Hepatocyte (in vitro differentiated cells): ENCODE data around the gene PTPN6. TPM values are rescaled to one million over a fixed set of nuclear protein-coding genes. Genes with fewer than 3 reads are reported as not detected.

Experiments used
- DNase-seq: peaks from one replicate; pipeline ENCODE4 v3.0.0-alpha.2; 2016; ENCODE audit warnings: low spot score
- H2AFZ ChIP-seq: fragments of 200-600 bp; sonication (generic); 2 replicates; pipeline ENCODE4 v1.6.0; 2016; ENCODE audit warnings: antibody characterized with exemption, mild to moderate bottlenecking
- H3K27ac ChIP-seq: fragments of 200-600 bp; sonication (generic); 2 replicates; pipeline ENCODE4 v1.5.1; 2016; ENCODE audit warnings: mild to moderate bottlenecking
- H3K27me3 ChIP-seq: fragments of 200-600 bp; sonication (generic); 2 replicates; pipeline ENCODE4 v1.6.1; 2016
- H3K36me3 ChIP-seq: fragments of 200-600 bp; sonication (generic); replicated peaks from 2 replicates; pipeline ENCODE4 v1.5.1; 2016; ENCODE audit warnings: low read depth; ENCODE audit not compliant: insufficient read depth
- H3K4me1 ChIP-seq: fragments of 200-600 bp; sonication (generic); 2 replicates; pipeline ENCODE4 v1.5.1; 2016; ENCODE audit warnings: mild to moderate bottlenecking, moderate library complexity; ENCODE audit not compliant: insufficient read depth
- H3K4me2 ChIP-seq: fragments of 200-600 bp; sonication (generic); 2 replicates; pipeline ENCODE4 v1.6.0; 2016
- H3K4me3 ChIP-seq: fragments of 200-600 bp; sonication (generic); 2 replicates; pipeline ENCODE4 v1.5.1; 2016; ENCODE audit warnings: mild to moderate bottlenecking
- H3K79me2 ChIP-seq: fragments of 200-600 bp; sonication (generic); 2 replicates; pipeline ENCODE4 v1.6.0; 2017; ENCODE audit warnings: mild to moderate bottlenecking
- H3K9me2 ChIP-seq: fragments of 200-600 bp; sonication (generic); replicated peaks from 2 replicates; pipeline ENCODE4 v1.6.0; 2017; ENCODE audit warnings: mild to moderate bottlenecking; ENCODE audit not compliant: insufficient read depth
- H3K9me3 ChIP-seq: fragments of 200-600 bp; sonication (generic); 2 replicates; pipeline ENCODE4 v1.5.1; 2016; ENCODE audit warnings: low read depth, mild to moderate bottlenecking
- H4K20me1 ChIP-seq: fragments of 200-600 bp; sonication (generic); 2 replicates; pipeline ENCODE4 v1.6.0; 2016; ENCODE audit warnings: mild to moderate bottlenecking; ENCODE audit not compliant: insufficient read depth, poor library complexity, severe bottlenecking
- CTCF ChIP-seq: fragments of 200-600 bp; sonication (generic); IDR thresholded peaks from 2 replicates; pipeline ENCODE4 v1.5.1; 2016; ENCODE audit warnings: antibody characterized with exemption, mild to moderate bottlenecking; ENCODE audit not compliant: poor library complexity
- EZH2 ChIP-seq: fragments of 200-600 bp; sonication (generic); IDR thresholded peaks from 2 replicates; pipeline ENCODE4 v1.6.1; 2016; ENCODE audit warnings: antibody characterized with exemption, mild to moderate bottlenecking, borderline replicate concordance
- EZH2phosphoT487 ChIP-seq: fragments of 200-600 bp; sonication (generic); IDR thresholded peaks from one replicate; pipeline ENCODE4 v1.6.1; 2018; ENCODE audit warnings: antibody characterized with exemption, mild to moderate bottlenecking, low read depth, moderate library complexity; ENCODE audit not compliant: unreplicated experiment, severe bottlenecking
- WGBS: methylation state at CpG from one replicate; pipeline ENCODE4 v1.1.6; 2016; ENCODE audit warnings: low lambda C conversion rate; ENCODE audit errors: missing lambda C conversion rate; 5-methylcytosine and 5-hydroxymethylcytosine counted together
- polyA plus RNA-seq: library from polyadenylated mRNA; unstranded; fragments of >200 nt; fragmentation: Nextera tagmentation; extraction: Ambion mirVana; gene quantifications from 2 replicates; pipeline ENCODE4 v1.2.1, GENCODE V29; 2016
- total RNA-seq: library from RNA; depleted of rRNA; stranded (reverse); fragments of >200 nt; gene quantifications from 2 replicates; pipeline ENCODE4 v1.2.3, GENCODE V29; 2014

Gene PTPN6
- total and polyA plus RNA-seq, 2 experiments from 2014 or later, result 14.5 to 20.8 TPM

GRCh38 chr12:6980740-6981139 lies 29.6 kb downstream of the PTPN6 start:
- TF ChIP-seq EZH2phosphoT487 (no peak), EZH2 (no peak), CTCF (no peak)
- Histone ChIP-seq H3K79me2 (peaks cover 4% of the 10 kb centered on the region), H3K36me3 (peaks cover 3% of the 10 kb centered on the region), H3K4me2 (peak overlapping the region; percentile 50), H2AFZ (no peak overlapping the region), H3K4me1 (peaks cover 27% of the 10 kb centered on the region), H3K27ac (peak overlapping the region; percentile 92), H4K20me1 (no peaks in the 10 kb centered on the region), H3K9me2 (no peaks in the 10 kb centered on the region), H3K27me3 (no peaks in the 10 kb centered on the region), H3K9me3 (no peaks in the 10 kb centered on the region), H3K4me3 (no peak overlapping the region)
- no peak for DNase-seq

DNA sequence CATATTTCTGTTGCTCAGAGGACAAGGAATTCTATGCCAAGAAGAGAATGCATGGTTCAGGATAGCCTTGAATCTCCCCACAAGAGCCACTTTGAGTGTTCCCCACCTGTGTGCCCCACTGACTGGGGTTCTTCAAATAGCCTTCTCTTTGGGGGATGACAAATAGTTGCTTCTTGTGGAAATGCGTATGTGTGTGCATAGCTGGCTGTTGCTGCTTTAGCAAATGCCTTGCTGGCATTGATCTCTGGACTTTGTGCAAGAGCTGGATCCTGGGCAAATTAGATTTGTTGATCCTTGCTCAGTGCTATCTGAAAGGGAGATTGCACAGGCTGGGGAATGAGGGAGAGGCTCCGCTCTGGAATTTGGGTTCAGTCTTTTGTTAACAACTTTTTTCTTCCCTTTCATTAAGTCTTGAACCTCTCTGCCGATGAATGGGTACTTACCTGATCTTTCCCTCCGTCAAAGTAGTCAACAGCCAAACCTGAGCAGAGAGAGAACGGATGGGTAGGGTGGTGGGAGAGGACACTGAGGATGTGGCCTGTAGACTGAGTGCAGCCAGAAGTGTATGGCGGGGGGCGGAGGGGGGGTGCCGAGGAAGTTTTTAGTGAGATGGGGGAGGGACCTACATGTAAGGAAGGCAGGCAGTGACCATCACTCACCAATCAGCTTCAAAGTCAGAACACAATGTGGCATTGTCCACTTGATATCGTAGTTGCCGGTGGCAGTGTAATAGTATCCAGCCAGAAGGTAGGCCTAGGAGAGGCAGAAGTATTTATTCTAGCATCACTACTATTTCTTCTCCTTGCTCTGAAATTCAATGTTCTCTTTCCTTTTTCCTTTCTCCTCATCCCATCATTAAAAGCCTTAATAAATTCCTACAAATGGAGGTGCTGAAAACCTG lies 30.2 kb downstream of the PTPN6 start:
- TF ChIP-seq EZH2phosphoT487, result no peak
- TF ChIP-seq EZH2, result no peak
- TF ChIP-seq CTCF, result no peak
- H3K9me2 ChIP-seq, result no peaks in the 10 kb centered on the region
- H3K4me3 ChIP-seq, result no peak overlapping the region
- H3K79me2 ChIP-seq, result peaks cover 4% of the 10 kb centered on the region
- H3K4me2 ChIP-seq, result peak overlapping the region; percentile 50
- peak; percentile 63 for DNase-seq
- H3K36me3 ChIP-seq, result peaks cover 3% of the 10 kb centered on the region
- H3K4me1 ChIP-seq, result peaks cover 27% of the 10 kb centered on the region
- 67% methylated on average over 7 of the region's 10 CpGs for WGBS
- no peaks in the 10 kb centered on the region for H3K9me3 ChIP-seq
- H3K27ac ChIP-seq, result peak overlapping the region; percentile 92
- no peaks in the 10 kb centered on the region for H4K20me1 ChIP-seq
- no peaks in the 10 kb centered on the region for H3K27me3 ChIP-seq
- H2AFZ ChIP-seq, result no peak overlapping the region

DNA sequence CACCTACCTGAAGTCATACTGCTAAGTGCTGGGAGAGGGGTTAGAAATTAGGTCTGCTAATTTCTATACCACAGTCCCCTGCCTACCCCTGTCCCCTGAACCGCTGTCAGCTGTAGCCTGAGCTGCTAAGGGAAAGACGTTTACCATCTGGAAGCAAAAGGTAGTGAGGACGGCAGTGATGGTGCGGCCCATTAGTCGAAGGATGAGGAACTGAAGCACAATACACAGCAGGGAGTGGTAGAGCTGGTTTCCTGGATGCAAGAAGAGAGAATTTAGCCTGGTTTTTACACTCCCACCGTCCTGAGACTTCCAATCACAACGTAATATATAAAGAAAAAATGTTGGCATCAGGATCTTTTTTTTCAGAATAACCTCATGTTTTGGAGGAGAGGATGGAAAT lies 31.4 kb downstream of the PTPN6 start:
- 92% methylated on average over 7 of the region's 7 CpGs for WGBS
- peaks cover 4% of the 10 kb centered on the region for H3K79me2 ChIP-seq
- H3K9me2 ChIP-seq, result no peaks in the 10 kb centered on the region
- no peak overlapping the region for H3K4me3 ChIP-seq
- H2AFZ ChIP-seq, result no peak overlapping the region
- H4K20me1 ChIP-seq, result no peaks in the 10 kb centered on the region
- H3K4me2 ChIP-seq, result no peak overlapping the region
- H3K27ac ChIP-seq, result peak overlapping the region; percentile 92
- TF ChIP-seq CTCF, result no peak
- no peak for TF ChIP-seq EZH2
- TF ChIP-seq EZH2phosphoT487, result no peak
- peaks cover 3% of the 10 kb centered on the region for H3K36me3 ChIP-seq
- H3K9me3 ChIP-seq, result no peaks in the 10 kb centered on the region
- H3K27me3 ChIP-seq, result no peaks in the 10 kb centered on the region
- no peak for DNase-seq
- peaks cover 27% of the 10 kb centered on the region for H3K4me1 ChIP-seq
